Coronary artery (tissue), 2 donors: Measurements from ENCODE around the gene CETN2.

Experiments used
- DNase-seq: peaks from one replicate; pipeline ENCODE4 v3.0.0-alpha.2; 2017; ENCODE audit warnings: low spot score
- H3K27ac ChIP-seq, 2 donors: fragments of 200-600 bp; sonication (generic); one replicate each; pipeline ENCODE4 v1.5.1; 2016 to 2019
- H3K4me3 ChIP-seq: fragments of 200-600 bp; sonication (generic); 2 replicates; pipeline ENCODE4 v1.5.1; 2016; ENCODE audit warnings: mild to moderate bottlenecking, moderate library complexity
- TF ChIP-seq, protein P1 (sequence below): fragments of 200-600 bp; sonication (generic); IDR thresholded peaks from one replicate; pipeline ENCODE4 v1.5.1; 2019; ENCODE audit warnings: antibody characterized with exemption

The CETN2 gene

GRCh38 chrX:152869972-152870371, 39.4 kb upstream of the CETN2 start:
- H3K4me3 ChIP-seq: no peak overlapping the region
- DNase-seq: no peak
- no peak overlapping the region for H3K27ac ChIP-seq
- TF ChIP-seq, protein P1, sequence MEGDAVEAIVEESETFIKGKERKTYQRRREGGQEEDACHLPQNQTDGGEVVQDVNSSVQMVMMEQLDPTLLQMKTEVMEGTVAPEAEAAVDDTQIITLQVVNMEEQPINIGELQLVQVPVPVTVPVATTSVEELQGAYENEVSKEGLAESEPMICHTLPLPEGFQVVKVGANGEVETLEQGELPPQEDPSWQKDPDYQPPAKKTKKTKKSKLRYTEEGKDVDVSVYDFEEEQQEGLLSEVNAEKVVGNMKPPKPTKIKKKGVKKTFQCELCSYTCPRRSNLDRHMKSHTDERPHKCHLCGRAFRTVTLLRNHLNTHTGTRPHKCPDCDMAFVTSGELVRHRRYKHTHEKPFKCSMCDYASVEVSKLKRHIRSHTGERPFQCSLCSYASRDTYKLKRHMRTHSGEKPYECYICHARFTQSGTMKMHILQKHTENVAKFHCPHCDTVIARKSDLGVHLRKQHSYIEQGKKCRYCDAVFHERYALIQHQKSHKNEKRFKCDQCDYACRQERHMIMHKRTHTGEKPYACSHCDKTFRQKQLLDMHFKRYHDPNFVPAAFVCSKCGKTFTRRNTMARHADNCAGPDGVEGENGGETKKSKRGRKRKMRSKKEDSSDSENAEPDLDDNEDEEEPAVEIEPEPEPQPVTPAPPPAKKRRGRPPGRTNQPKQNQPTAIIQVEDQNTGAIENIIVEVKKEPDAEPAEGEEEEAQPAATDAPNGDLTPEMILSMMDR: no peak

DNA sequence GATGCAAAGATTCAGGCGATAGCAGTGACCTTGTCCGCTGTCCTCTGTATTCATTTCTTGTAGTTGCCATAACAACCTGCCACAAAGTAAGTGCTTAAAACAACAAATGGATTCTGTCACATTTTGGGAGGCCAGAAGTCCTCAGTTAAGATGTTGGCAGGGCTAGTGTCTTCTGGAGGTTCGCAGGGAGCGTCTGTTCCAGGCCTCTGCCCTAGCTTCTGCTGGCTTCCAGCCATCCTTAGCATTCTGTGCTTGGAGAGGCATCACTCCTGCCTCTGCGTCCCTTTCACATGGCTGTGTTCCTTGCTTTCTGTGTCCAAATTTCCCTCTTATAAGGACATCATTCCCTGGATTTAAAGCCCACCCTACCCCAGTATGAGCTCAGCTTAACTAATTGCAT, 35.8 kb upstream of the CETN2 start:
- no peak for DNase-seq
- H3K4me3 ChIP-seq: no peak overlapping the region
- TF ChIP-seq, protein P1: no peak
- no peak overlapping the region for H3K27ac ChIP-seq

DNA sequence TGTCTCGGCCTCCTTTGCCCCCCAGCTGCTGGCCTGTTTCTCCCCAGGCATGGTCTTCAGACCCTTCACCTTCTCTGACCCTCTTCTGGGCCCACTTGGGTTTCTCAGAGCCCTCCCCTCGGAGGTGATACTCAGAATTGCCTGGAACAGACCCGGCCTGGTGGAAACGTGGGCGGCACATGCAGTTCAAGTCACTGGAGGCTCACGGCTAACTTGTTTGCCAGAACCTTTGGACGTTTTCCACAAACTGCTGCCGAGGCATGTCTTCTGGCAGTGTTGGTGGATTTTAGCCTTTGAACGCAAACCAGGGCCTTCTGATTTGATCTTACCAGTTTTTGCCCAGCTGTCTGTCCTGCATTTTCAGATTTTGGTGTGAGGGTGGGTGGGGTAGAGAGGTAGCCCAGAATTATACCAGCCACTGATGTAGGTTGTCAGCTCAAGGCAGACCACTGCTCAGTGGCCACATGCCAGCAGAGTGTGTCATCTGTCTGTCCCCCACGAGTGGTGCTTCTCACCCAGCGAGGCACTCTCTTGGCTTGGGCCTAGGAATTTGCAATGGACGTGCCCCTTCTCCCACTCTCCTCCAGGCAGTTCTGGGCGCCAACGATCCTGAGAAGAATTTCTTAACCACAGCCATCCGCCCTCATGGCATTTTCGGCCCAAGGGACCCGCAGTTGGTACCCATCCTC, 34.8 kb upstream of the CETN2 start:
- no peak overlapping the region for H3K4me3 ChIP-seq
- TF ChIP-seq, protein P1: no peak
- no peak for DNase-seq
- no peak overlapping the region for H3K27ac ChIP-seq

GRCh38 chrX:152861826-152862225, 31.3 kb upstream of the CETN2 start:
- no peak for DNase-seq
- H3K4me3 ChIP-seq: no peak overlapping the region
- TF ChIP-seq, protein P1: no peak
- no peak overlapping the region for H3K27ac ChIP-seq

DNA sequence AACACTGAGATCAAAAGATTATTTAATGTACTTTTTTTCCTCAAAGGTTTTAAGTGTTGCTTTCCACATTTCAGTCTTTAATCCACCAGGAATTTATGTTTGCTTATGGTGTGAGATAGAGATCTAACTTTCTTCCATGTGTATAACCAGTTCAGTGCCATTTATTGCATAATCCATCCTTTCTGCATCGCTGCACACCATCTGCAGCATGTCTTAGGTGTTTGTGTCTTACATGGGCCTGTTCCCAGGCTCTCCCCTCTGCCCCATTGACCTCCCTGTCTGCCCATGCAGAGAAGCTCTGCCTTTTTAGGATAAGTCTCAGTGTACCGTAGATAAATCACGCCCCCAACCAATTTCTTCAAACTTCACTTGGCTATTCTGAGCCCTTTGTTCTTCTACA, 30.6 kb upstream of the CETN2 start:
- Histone ChIP-seq H3K4me3 (no peak overlapping the region), H3K27ac (no peak overlapping the region)
- TF ChIP-seq, protein P1: no peak
- no peak for DNase-seq

DNA sequence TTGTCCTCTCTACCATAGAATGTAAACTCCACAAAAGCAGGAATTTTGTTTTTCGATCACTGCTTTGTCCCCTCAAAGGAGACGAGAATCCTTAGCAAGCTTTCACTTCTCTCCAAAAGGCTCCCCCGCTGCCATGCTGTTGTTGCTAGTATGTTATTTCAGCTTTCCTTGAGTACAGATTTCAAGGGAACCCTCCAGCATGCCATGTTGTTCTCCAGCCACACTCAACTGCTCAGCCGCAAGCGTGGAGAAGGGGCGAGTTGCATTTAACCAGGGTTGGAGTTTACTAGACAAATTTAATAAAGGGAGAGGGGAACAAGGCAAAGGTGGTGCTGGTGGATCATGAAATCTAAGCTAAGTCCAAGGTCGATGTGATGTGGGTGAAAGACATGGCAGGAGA, 23.4 kb upstream of the CETN2 start:
- H3K27ac ChIP-seq: no peak overlapping the region
- TF ChIP-seq, protein P1: no peak
- DNase-seq: no peak
- H3K4me3 ChIP-seq: no peak overlapping the region

GRCh38 chrX:152850465-152850864, 19.9 kb upstream of the CETN2 start:
- DNase-seq: no peak
- H3K4me3 ChIP-seq: no peak overlapping the region
- H3K27ac ChIP-seq: no peak overlapping the region
- TF ChIP-seq, protein P1: no peak
